ENCODE measurements around the gene SLC8A2. TPM values are rescaled to one million over a fixed set of nuclear protein-coding genes. Genes with fewer than 3 reads are reported as not detected.

Gene SLC8A2
- total and polyA plus RNA-seq, 2 donors (not counting 1 experiment from before 2014, with no cell fraction given) = 0.07 TPM; not detected in 1

- no peak for DNase-seq
- POLR2A ChIA-PET = no interaction called here
- Histone ChIP-seq H3K4me3 (ENCODE audit: control extremely low read depth in 1 of 5, extremely low read depth in 1 of 5, insufficient read depth in 1 of 5, low read depth in 2 of 5, low read length in 4 of 5) (peak overlapping the region in 1 of 5 experiments; percentile 9), H3K9me3 (ENCODE audit: control extremely low read depth in 1 of 3, control insufficient read depth in 2 of 3, insufficient read depth in 1 of 3, low read length in 2 of 3) (peaks cover 0 to 44% (median 6%) of the 10 kb centered on the region in 3 donors), H3K4me1 (ENCODE audit: control insufficient read depth in 2 of 2, insufficient read depth in 2 of 2, low read length in 2 of 2) (peaks cover 32 to 42% of the 10 kb centered on the region in 2 donors), H3K36me3 (replicated peaks in 1 of 2; ENCODE audit: control extremely low read depth in 1 of 2, control insufficient read depth in 1 of 2, extremely low read depth in 1 of 2, insufficient read depth in 2 of 2, low read length in 1 of 2) (no peaks in the 10 kb centered on the region), H3K27me3 (replicated peaks in 1 of 4; ENCODE audit: control extremely low read depth in 1 of 4, control insufficient read depth in 3 of 4, insufficient read depth in 4 of 4, low read length in 3 of 4) (peaks cover 0 to 76% (median 48%) of the 10 kb centered on the region in 4 experiments), H4K20me1 (ENCODE audit: control insufficient read depth, insufficient read depth, low read length, poor library complexity, severe bottlenecking) (no peaks in the 10 kb centered on the region), H2AFZ (ENCODE audit: insufficient read depth, low read depth, low read length, poor library complexity, severe bottlenecking) (peak overlapping the region; percentile 78), H3K79me2 (ENCODE audit: control insufficient read depth, insufficient read depth, low read length) (no peaks in the 10 kb centered on the region), H3K27ac (ENCODE audit: low read length in 2 of 2) (no peak overlapping the region), H3K4me2 (replicated peaks; ENCODE audit: low read depth, low read length, poor library complexity, severe bottlenecking) (peak overlapping the region; percentile 84), H3K9ac (ENCODE audit: low read length) (no peak overlapping the region)
- Mint-ChIP-seq H3K4me3 (peak overlapping the region; percentile 71), H3K9me3 (ENCODE audit: insufficient read depth) (no peaks in the 10 kb centered on the region), H3K4me1 (peaks cover 28% of the 10 kb centered on the region), H3K27ac (peak overlapping the region; percentile 53), H3K27me3 (peaks cover 81% of the 10 kb centered on the region)
- no peak for TF ChIP-seq CTCF (IDR thresholded peaks at IDR 0.05)
- TF ChIP-seq EZH2 (IDR thresholded peaks at IDR 0.05; ENCODE audit: borderline replicate concordance, insufficient read depth, low read depth, low read length, poor library complexity, severe bottlenecking) = no peak
- CTCF ChIA-PET = interaction anchor here (0.6 to 2.2 kb wide), 4 partner anchors 9 to 141 kb away, joined by 3 to 9 read pairs (median 6); no protein-coding TSS in a partner anchor
- intact Hi-C loops (cut with micrococcal nuclease) = no loop called here
- 8% methylated on average over 22 of the region's 28 CpGs for WGBS (ENCODE audit: insufficient coverage)
- ATAC-seq (ENCODE audit: low read depth) = no peak
Measured at GRCh38 chr19:47446534-47447469, 24.9 kb downstream of the SLC8A2 start.
